Natural killer cell treated with Interleukin-12 subunit alpha and Interleukin-12 subunit beta and Interleukin-15 and Interleukin-18, amount 100 ng/mL, for 72 hours (primary cell): ENCODE results near the gene VANGL1. TPM values are rescaled to one million over a fixed set of nuclear protein-coding genes. Genes with fewer than 3 reads are reported as not detected.

Experiments
- ATAC-seq, 2 donors: fragments of 150-1000 bp; cut with Tn5 transposase in 1 of 2; sonication (Bioruptor Pico), chemical (Tn5 transposase) in 1 of 2; 2 replicates each; pipeline ENCODE4 v1.10.0; 2021
- DNase-seq: peaks from one replicate; pipeline ENCODE4 v3.0.0; 2022; ENCODE audit warnings: low spot score
- H3K27ac Mint-ChIP-seq, 2 donors: 1 replicate in 1 of 2; 2 replicates in 1 of 2; pipeline ENCODE4 v1.8.0; 2022; ENCODE audit warnings: mixed read lengths in 2 of 2, mild to moderate bottlenecking in 1 of 2, moderate library complexity in 1 of 2
- H3K27me3 Mint-ChIP-seq, 2 donors: 1 replicate in 1 of 2; 2 replicates in 1 of 2; pipeline ENCODE4 v1.8.0; 2022; ENCODE audit warnings: mixed read lengths in 2 of 2
- H3K36me3 Mint-ChIP-seq: one replicate; pipeline ENCODE4 v1.8.0; 2022; ENCODE audit warnings: mixed read lengths
- H3K4me1 Mint-ChIP-seq, 2 donors: 1 replicate in 1 of 2; 2 replicates in 1 of 2; pipeline ENCODE4 v1.8.0; 2022; ENCODE audit warnings: low read depth in 2 of 2, mixed read lengths in 2 of 2, mild to moderate bottlenecking in 1 of 2
- H3K4me3 Mint-ChIP-seq: one replicate; pipeline ENCODE4 v1.8.0; 2022; ENCODE audit warnings: mixed read lengths
- H3K9me3 Mint-ChIP-seq: 2 replicates; pipeline ENCODE4 v1.8.0; 2022; ENCODE audit warnings: mixed read lengths
- total RNA-seq, 2 donors: library from RNA; stranded (reverse); gene quantifications; one replicate each; pipeline ENCODE4 v1.2.3, GENCODE V29; 2022

The VANGL1 gene
- total RNA-seq, 2 donors from 2014 or later, result 6.5 to 7.3 TPM

DNA sequence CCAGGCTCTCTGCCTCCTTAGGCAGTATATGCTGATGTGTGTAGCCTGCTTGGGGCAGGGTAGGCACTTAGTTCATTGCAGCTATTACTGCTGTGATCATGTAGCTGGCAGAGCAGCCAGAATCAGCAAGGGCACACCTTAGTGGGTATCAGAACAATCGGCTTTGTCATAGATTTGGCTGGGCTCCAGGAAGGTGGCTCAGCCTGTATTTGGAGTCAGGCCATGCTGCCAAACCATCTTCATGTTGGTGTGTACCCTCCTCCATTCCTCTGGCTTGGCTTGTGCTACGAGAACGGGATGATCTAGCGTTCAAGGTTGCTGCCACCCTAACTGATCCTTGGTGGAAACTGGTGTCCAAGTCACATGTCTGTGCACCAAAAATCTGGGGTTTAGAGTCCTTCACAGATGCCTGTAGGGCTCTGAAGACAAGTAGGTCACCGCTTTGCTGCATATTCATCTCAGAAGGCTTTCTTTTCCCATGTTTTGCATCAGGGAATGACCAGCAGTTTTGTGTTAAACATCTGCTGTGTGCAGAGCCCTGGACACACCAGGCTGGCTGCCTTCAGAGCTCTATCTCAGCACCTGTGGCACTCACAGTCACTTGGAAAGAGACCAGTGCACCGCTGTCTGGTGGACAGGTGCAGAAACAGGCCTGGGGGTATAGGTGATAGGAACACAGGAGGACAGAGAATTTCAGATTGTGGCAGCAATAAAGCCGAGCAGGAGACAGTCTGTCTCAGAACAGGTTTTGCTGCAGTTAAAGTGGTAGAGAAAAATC lies 23.7 kb downstream of the VANGL1 start:
- H3K36me3 Mint-ChIP-seq, result no peaks in the 10 kb centered on the region
- peaks cover 10 to 16% of the 10 kb centered on the region in 2 donors for H3K4me1 Mint-ChIP-seq
- DNase-seq (no peak), ATAC-seq (no peak)
- H3K27me3 Mint-ChIP-seq, result no peaks in the 10 kb centered on the region
- H3K4me3 Mint-ChIP-seq, result no peak overlapping the region
- no peaks in the 10 kb centered on the region for H3K9me3 Mint-ChIP-seq
- H3K27ac Mint-ChIP-seq, result no peak overlapping the region

DNA sequence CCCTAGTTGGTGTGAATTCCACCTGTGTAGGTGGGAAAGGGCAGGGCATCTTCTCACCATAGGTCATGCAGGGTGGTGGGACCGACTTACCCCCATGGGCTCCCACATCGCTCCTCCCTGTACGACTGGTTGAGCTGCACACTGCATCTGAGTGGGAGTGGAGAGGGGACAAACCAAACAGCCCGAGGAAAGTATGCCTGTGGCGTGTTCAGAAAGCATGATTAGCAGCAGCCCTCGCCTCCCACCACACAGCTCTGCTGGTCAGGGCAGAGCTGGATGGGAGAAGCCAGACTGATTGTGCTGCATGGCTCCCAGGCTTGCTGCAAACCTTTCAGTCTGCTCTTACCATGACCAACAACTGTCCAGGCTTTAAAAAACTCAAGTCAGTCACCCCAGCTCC lies 24.4 kb downstream of the VANGL1 start:
- Mint-ChIP-seq H3K9me3 (no peaks in the 10 kb centered on the region), H3K27ac (peak overlapping the region in 1 of 2 donors; percentile 75), H3K36me3 (no peaks in the 10 kb centered on the region), H3K4me1 (peaks cover 15 to 23% of the 10 kb centered on the region in 2 donors), H3K4me3 (no peak overlapping the region), H3K27me3 (no peaks in the 10 kb centered on the region)
- DNase-seq (no peak), ATAC-seq (no peak)

DNA sequence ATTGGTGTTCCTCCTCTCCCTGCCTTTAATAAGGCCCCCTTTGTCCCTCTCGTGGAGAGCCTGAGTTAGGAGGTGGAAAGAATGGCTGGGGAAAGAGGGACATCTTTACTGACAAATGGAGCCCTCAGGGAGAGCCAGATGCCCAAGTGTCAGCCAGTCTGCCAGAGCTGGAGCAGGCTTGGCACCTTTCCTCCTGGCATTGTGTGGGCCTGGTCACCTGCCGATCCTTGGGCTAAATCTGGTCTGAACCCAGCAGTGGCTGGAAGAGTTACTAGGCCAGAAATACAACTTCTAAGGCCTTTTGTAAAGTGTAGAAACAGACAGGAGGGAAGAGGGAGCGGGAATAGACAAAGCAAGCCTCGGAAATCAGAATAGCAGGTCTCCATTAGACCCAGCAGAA lies 24.9 kb downstream of the VANGL1 start:
- H3K9me3 Mint-ChIP-seq, result no peaks in the 10 kb centered on the region
- H3K27ac Mint-ChIP-seq, result peak overlapping the region in 1 of 2 donors; percentile 75
- ATAC-seq, result peak in 1 of 2 donors; percentile 18
- peaks cover 15 to 28% of the 10 kb centered on the region in 2 donors for H3K4me1 Mint-ChIP-seq
- no peaks in the 10 kb centered on the region for H3K27me3 Mint-ChIP-seq
- H3K36me3 Mint-ChIP-seq, result no peaks in the 10 kb centered on the region
- no peak overlapping the region for H3K4me3 Mint-ChIP-seq
- no peak for DNase-seq

DNA sequence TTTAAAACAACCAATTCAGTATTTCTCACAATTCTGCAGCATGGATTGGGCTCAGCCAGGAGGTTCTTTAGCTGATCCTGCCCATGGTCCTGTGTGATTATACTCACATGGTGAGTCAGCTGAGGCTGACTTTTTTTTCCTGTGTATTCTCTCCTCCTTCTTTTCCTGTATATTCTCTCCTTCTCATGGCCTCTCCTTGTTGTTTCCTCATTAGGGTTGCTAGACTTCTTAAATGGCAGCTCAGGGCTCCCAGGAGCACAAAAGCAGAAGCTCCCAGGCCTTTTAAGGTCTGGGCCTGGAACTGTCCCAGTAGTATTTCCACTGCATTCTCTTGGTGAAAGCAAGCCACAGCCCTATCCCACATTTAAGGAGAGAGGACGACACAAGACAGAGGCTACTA lies 26.8 kb downstream of the VANGL1 start:
- ATAC-seq, result no peak
- Mint-ChIP-seq H3K9me3 (no peaks in the 10 kb centered on the region), H3K27me3 (no peaks in the 10 kb centered on the region), H3K27ac (peak overlapping the region in 1 of 2 donors; percentile 11), H3K4me1 (peaks cover 20 to 40% of the 10 kb centered on the region in 2 donors), H3K36me3 (no peaks in the 10 kb centered on the region), H3K4me3 (no peak overlapping the region)
- no peak for DNase-seq

DNA sequence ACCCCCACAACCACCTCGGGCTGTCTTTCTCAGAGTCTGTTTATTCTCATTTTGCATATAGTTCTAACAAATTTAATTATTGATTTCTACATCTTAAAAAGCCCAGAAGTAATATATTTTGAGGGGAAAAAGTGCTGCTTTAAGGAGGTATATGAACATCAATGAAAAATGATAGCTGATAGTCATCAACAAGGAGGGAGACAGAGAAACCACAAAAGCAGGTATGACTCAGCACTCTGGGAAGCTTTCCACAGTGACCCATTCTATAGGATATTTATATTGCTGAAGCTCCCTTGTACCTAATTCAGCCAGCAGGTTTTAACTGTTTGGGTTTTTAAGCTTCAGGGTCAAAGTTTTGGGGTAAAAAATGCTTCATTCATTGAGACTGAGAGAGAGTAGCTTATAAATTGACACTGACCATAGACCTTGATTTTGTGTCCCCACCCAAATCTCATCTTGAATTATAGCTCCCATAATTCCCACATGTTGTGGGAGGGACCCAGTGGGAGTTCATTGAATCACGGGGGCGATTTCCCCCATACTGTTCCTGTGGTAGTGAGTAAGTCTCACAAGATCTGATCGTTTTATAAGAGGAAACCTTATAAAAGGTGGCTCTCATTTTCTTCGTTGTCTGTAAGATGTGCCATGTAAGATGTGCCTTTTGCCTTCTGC lies 27.4 kb downstream of the VANGL1 start:
- no peaks in the 10 kb centered on the region for H3K9me3 Mint-ChIP-seq
- no peak for ATAC-seq

DNA sequence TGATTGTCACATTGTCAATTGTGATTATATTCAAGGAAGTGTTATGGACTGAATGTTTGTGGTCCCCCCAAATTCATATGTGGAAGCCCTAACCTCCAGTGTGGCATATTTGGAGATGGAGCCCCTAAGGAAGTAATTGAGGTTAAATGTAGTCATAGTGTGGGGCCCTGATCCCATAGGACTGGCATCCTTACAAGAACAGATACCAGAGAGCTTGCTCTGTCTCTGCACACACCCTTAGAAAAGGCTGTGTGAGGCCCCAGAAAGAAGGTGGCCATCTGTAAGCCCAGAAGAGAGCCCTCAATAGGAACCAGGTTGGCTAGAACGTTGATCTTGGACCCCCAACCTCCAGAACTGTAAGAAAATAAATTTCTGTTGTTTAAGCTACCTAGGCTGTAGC lies 28.1 kb downstream of the VANGL1 start:
- no peak for ATAC-seq
- no peaks in the 10 kb centered on the region for H3K27me3 Mint-ChIP-seq

More for the DNA sequence above, 27.4 kb downstream of the VANGL1 start:
- H3K27ac Mint-ChIP-seq, result peak overlapping the region in 1 of 2 donors; percentile 11
- H3K4me3 Mint-ChIP-seq, result no peak overlapping the region
- no peak for DNase-seq
- H3K27me3 Mint-ChIP-seq, result no peaks in the 10 kb centered on the region
- peaks cover 20 to 40% of the 10 kb centered on the region in 2 donors for H3K4me1 Mint-ChIP-seq
- H3K36me3 Mint-ChIP-seq, result no peaks in the 10 kb centered on the region

DNA sequence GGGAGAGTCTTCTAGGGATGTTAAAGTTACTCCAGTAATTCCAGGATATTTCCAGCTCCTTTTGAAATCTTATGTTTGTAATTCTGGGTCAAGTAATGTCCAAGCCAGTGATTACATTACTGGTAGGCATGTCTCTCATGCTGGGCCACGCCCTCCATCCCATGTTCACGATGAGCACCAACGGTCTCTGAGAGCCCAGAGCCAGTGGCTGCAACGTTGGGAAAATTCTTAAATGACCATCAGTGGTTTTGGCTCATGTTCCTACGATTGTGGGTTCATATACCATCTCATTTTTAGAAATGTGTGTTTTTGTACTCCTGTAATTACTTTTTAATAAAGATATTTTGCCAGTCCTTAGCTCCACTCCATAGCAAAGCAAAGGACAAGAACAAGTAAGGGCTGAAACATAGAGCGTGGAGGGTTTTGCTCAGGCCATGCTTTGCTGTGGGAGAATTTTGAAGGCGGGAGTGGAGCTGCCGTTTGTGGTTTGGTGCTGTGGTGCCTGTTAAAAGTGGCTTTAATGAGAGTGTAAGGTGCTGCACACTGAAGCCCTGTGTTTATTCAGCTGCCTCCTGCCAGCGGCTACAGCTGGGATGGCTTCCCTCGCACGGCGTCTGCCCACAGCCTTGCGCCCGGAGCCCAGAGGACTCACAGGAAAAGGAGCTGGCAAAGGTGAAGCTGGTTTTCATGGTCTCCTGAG lies 28.9 kb downstream of the VANGL1 start:
- Mint-ChIP-seq H3K4me1 (peaks cover 25 to 40% of the 10 kb centered on the region in 2 donors), H3K9me3 (no peaks in the 10 kb centered on the region), H3K36me3 (no peaks in the 10 kb centered on the region), H3K27me3 (no peaks in the 10 kb centered on the region), H3K4me3 (peak overlapping the region; percentile 9), H3K27ac (no peak overlapping the region)
- ATAC-seq (no peak), DNase-seq (no peak)

More for the DNA sequence above, 28.1 kb downstream of the VANGL1 start:
- no peak for DNase-seq
- H3K27ac Mint-ChIP-seq, result no peak overlapping the region
- no peak overlapping the region for H3K4me3 Mint-ChIP-seq
- no peaks in the 10 kb centered on the region for H3K36me3 Mint-ChIP-seq
- peaks cover 25 to 40% of the 10 kb centered on the region in 2 donors for H3K4me1 Mint-ChIP-seq
- H3K9me3 Mint-ChIP-seq, result no peaks in the 10 kb centered on the region

DNA sequence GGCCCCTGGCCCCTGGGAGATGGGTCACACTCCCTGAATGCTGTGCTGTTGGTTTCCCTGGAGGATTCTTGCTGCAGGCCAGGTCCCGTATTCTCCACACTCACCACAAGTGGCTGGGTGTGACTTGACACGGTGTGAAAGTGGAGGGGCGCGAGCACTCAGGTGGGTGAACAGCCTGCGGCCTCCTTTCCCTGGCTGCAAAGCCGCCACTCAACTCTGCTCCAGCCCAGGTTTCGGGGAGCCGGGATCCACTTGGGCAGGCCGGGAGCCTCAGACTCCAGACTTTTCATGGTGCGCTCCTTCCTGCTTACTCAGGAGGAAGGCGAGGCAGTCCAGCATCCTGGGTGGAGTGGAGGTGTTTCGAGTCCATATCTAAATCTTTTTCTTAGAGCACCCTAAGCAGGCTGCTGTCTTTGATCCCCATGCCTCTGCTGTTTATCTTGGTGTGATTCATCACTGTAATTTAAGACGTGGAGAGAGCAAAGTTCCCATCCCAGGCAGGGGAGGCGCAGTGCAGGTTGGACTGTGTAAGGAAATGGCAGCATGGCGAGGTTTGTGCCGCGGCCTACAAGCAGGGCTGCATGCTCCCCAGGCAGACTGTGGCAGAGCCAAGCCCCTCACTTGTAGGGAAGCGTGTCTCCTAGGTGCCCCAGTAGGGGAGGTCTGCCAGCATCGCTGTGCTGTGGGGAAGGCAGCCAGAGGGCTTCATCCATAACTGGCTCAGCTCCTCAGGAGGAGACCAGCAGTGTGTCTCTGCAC lies 29.6 kb downstream of the VANGL1 start:
- no peak for ATAC-seq
- H3K27me3 Mint-ChIP-seq, result no peaks in the 10 kb centered on the region
- H3K27ac Mint-ChIP-seq, result no peak overlapping the region

DNA sequence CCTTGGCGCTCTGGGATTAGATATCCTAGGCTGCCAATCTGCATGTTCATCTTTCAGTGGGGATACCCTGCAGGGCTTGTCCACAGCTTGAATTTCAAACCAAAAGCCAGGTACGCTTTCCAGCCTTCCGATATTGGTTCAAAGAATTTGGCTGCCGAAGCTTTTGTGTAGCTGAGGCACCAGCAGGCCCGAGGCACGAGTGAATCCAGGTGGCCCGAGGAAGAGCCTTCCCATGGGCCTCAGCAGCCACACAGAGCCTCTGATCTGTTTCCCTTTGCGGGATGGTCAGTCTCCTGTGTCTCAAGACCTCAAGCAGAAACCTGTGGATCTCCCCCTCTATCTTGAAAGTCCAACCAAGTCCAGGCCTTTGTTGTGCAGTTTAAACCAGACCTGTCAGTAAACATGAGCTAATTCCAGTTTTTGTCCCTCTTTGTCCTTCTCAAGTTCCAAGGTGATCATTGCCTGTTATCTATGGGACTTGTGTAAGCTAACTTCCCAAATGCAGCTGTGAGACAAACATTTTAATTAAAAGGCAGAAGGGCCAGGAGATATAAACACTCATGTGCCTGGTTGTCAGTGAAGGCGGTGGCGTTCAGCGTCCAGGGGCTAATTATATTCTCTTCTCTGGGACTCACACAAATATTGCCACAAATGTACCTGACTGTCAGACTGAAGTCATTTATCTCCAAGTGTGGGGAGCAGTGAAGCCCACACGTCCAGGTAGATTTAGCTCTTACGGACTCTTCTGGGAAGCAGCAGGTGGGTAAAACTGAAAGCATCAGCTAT lies 30.6 kb downstream of the VANGL1 start:
- DNase-seq (no peak), ATAC-seq (no peak)
- Mint-ChIP-seq H3K27ac (no peak overlapping the region), H3K9me3 (no peaks in the 10 kb centered on the region), H3K4me3 (no peak overlapping the region), H3K4me1 (peaks cover 30 to 45% of the 10 kb centered on the region in 2 donors), H3K36me3 (no peaks in the 10 kb centered on the region), H3K27me3 (no peaks in the 10 kb centered on the region)

More for the DNA sequence above, 29.6 kb downstream of the VANGL1 start:
- DNase-seq, result no peak
- Mint-ChIP-seq H3K4me3 (peak overlapping the region; percentile 6), H3K36me3 (no peaks in the 10 kb centered on the region), H3K4me1 (peaks cover 30 to 44% of the 10 kb centered on the region in 2 donors), H3K9me3 (no peaks in the 10 kb centered on the region)

DNA sequence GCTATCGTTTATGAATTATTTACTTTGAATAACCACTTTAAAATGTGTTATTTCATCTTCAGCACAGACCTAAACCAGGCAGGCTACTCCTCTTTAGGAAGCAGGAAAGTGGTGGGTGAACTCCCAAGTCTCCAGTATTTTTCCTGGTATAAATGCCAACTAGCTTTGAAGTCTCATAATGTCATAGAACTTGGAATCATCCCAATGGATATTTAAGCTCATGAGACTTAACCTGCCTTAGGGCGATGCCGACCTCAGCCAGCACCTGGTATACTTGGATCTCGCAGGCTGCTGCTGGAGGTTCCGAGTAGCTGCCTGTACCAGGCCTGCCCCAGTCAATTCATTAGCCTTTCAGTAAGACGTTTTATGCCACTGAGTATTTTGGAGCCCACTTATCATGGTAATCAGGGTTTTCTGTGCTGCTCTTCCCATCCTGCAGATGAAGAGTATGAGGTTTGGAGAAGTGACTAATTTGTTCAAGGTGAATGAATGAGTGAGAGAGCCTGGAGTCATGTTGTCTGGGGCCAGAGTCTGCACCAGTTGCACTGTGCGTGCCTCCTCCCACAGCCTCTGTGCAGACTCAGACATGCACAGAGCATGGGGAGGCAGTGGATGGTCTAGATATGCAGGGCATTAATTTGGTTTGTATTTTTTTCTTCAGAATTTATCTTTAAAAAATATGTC lies 34.9 kb downstream of the VANGL1 start:
- ATAC-seq, result no peak

DNA sequence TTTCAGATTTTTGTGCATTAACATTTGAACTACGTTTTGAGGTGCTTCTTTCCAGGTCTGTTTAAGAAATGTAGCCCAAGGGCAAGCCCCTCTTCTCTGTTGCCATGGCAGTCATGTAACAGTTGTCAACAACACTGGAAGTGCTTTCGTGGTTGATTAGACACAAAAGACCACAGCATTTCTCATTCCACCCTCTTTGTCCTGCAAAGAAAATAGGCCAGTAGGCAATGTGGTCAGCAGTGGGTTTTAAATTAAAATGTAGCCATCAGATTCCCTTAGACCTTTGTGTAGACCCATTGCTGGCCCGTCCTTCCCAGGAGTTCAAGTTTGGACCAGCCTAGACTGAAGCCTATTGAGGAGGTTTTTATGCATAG lies 35.4 kb downstream of the VANGL1 start:
- H3K27ac Mint-ChIP-seq, result no peak overlapping the region

More for the DNA sequence above, 34.9 kb downstream of the VANGL1 start:
- no peak for DNase-seq
- no peak overlapping the region for H3K4me3 Mint-ChIP-seq
- H3K9me3 Mint-ChIP-seq, result no peaks in the 10 kb centered on the region
- H3K36me3 Mint-ChIP-seq, result no peaks in the 10 kb centered on the region
- no peaks in the 10 kb centered on the region for H3K27me3 Mint-ChIP-seq
- peaks cover 15 to 25% of the 10 kb centered on the region in 2 donors for H3K4me1 Mint-ChIP-seq
- no peak overlapping the region for H3K27ac Mint-ChIP-seq

DNA sequence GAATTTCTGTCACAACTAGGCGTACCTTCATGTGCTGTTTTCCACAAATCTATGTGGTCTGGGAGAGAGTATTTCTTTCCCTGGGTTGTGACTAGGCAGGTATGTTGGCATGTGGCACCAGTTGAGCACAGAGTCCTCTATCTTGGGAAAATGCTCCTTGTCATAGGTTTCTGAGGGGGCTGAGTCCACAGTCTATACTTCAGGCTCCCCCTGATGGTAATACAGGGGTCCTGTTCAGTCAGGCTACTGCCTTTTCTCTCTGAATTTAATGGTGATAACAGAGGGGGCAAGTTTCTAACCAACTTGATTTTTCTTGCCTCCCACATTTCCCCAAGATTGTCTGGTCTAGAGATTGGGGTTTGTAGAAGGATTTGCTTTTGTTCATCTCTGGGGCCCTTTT lies 35.8 kb downstream of the VANGL1 start:
- no peaks in the 10 kb centered on the region for H3K9me3 Mint-ChIP-seq
- DNase-seq (no peak), ATAC-seq (no peak)
- peaks cover 16 to 18% of the 10 kb centered on the region in 2 donors for H3K4me1 Mint-ChIP-seq
- no peaks in the 10 kb centered on the region for H3K36me3 Mint-ChIP-seq
- H3K4me3 Mint-ChIP-seq, result no peak overlapping the region
- H3K27me3 Mint-ChIP-seq, result no peaks in the 10 kb centered on the region
- peak overlapping the region in 1 of 2 donors; percentile 43 for H3K27ac Mint-ChIP-seq

More for the DNA sequence above, 35.4 kb downstream of the VANGL1 start:
- Mint-ChIP-seq H3K27me3 (no peaks in the 10 kb centered on the region), H3K4me3 (no peak overlapping the region), H3K4me1 (peaks cover 15 to 20% of the 10 kb centered on the region in 2 donors), H3K36me3 (no peaks in the 10 kb centered on the region), H3K9me3 (no peaks in the 10 kb centered on the region)
- ATAC-seq, result no peak
- DNase-seq, result no peak
